GM18505 (cell line): Measurements from ENCODE around the gene BCL2.

Experiments used
- ATAC-seq: cut with Tn5 transposase; IDR thresholded peaks from one replicate; pipeline ENCODE4 v1.9.1; 2021; ENCODE audit not compliant: unreplicated experiment
- POLR2A ChIP-seq: IDR thresholded peaks from 4 replicates; pipeline ENCODE4 v1.6.1; 2011; ENCODE audit warnings: borderline replicate concordance; ENCODE audit not compliant: insufficient read depth, insufficient read length; ENCODE audit errors: extremely low read depth

Gene BCL2

GRCh38 chr18:63148449-63149301 lies 170.9 kb downstream of the BCL2 start:
- no peak for TF ChIP-seq POLR2A
- ATAC-seq = no peak

- ATAC-seq = no peak
- TF ChIP-seq POLR2A = no peak
Measured at GRCh38 chr18:63147973-63148372, 171.6 kb downstream of the BCL2 start.

GRCh38 chr18:63146828-63147409 lies 172.7 kb downstream of the BCL2 start:
- no peak for ATAC-seq
- TF ChIP-seq POLR2A = no peak

GRCh38 chr18:63145851-63146555 lies 173.6 kb downstream of the BCL2 start:
- no peak for TF ChIP-seq POLR2A
- no peak for ATAC-seq

GRCh38 chr18:63145166-63145850 lies 174.3 kb downstream of the BCL2 start:
- no peak for ATAC-seq
- no peak for TF ChIP-seq POLR2A

- TF ChIP-seq POLR2A = no peak
- no peak for ATAC-seq
Measured at GRCh38 chr18:63144748-63145147, 174.8 kb downstream of the BCL2 start.

- no peak for ATAC-seq
- no peak for TF ChIP-seq POLR2A
Measured at GRCh38 chr18:63143330-63143771, 176.2 kb downstream of the BCL2 start.

- no peak for ATAC-seq
- no peak for TF ChIP-seq POLR2A
Measured at GRCh38 chr18:63142594-63143225, 176.9 kb downstream of the BCL2 start.

GRCh38 chr18:63141778-63142176 lies 177.8 kb downstream of the BCL2 start:
- TF ChIP-seq POLR2A = peak; percentile 42
- ATAC-seq = peak; percentile 53

- no peak for TF ChIP-seq POLR2A
- ATAC-seq = no peak
Measured at GRCh38 chr18:63140997-63141777, 178.4 kb downstream of the BCL2 start.

GRCh38 chr18:63140038-63140450 lies 179.5 kb downstream of the BCL2 start:
- no peak for ATAC-seq
- TF ChIP-seq POLR2A = no peak
